GM06990 (cell line): ENCODE measurements around the gene LY6G6D.
A peak's percentile ranks its signal among the peaks of the same experiment; 100 is the strongest.

Experiments
- DNase-seq: peaks from one replicate; pipeline ENCODE4 v3.0.0-alpha.2; 2011; ENCODE audit not compliant: insufficient read length; ENCODE audit errors: extremely low read depth
- H3K27me3 ChIP-seq: replicated peaks from 2 replicates; pipeline ENCODE4 v1.6.0; 2011; ENCODE audit warnings: low read length; ENCODE audit not compliant: control insufficient read depth, insufficient read depth
- H3K36me3 ChIP-seq: 2 replicates; pipeline ENCODE4 v1.5.1; 2011; ENCODE audit warnings: low read length; ENCODE audit not compliant: control insufficient read depth, insufficient read depth
- H3K4me3 ChIP-seq: replicated peaks from 2 replicates; pipeline ENCODE4 v1.5.1; 2011; ENCODE audit warnings: low read depth, mild to moderate bottlenecking, control low read depth, low read length
- CTCF ChIP-seq: IDR thresholded peaks from 2 replicates; pipeline ENCODE4 v1.5.1; 2011; ENCODE audit warnings: low read length, control low read depth, mild to moderate bottlenecking, inconsistent platforms; ENCODE audit not compliant: insufficient read depth, poor library complexity, severe bottlenecking

Gene LY6G6D

GRCh38 chr6:31711233-31711632 is 3.9 kb upstream of the LY6G6D start:
- Histone ChIP-seq H3K4me3 (no peak overlapping the region), H3K27me3 (no peaks in the 10 kb centered on the region; the same call in 1 of the 2 replicates), H3K36me3 (no peaks in the 10 kb centered on the region)
- no peak for DNase-seq
- TF ChIP-seq CTCF = no peak

GRCh38 chr6:31712296-31712695 is 2.9 kb upstream of the LY6G6D start:
- no peak for DNase-seq
- H3K27me3 ChIP-seq = no peaks in the 10 kb centered on the region; the same call in 1 of the 2 replicates
- H3K36me3 ChIP-seq = no peaks in the 10 kb centered on the region
- TF ChIP-seq CTCF = peak; percentile 21
- H3K4me3 ChIP-seq = no peak overlapping the region

- Histone ChIP-seq H3K4me3 (no peak overlapping the region), H3K27me3 (no peaks in the 10 kb centered on the region; the same call in 1 of the 2 replicates), H3K36me3 (no peaks in the 10 kb centered on the region)
- DNase-seq = no peak
- no peak for TF ChIP-seq CTCF
Observed at GRCh38 chr6:31713465-31713864, 1.7 kb upstream of the LY6G6D start.

- H3K27me3 ChIP-seq = no peaks in the 10 kb centered on the region; the same call in 1 of the 2 replicates
- no peak for DNase-seq
- no peak for TF ChIP-seq CTCF
- H3K36me3 ChIP-seq = no peaks in the 10 kb centered on the region
- no peak overlapping the region for H3K4me3 ChIP-seq
Observed at GRCh38 chr6:31713991-31714684, 1.0 kb upstream of the LY6G6D start.

- Histone ChIP-seq H3K36me3 (no peaks in the 10 kb centered on the region), H3K4me3 (no peak overlapping the region), H3K27me3 (no peaks in the 10 kb centered on the region; the same call in 1 of the 2 replicates)
- no peak for TF ChIP-seq CTCF
- no peak for DNase-seq
Observed at GRCh38 chr6:31717499-31718222, 2.5 kb downstream of the LY6G6D start.
